Activated CD4-positive, alpha-beta T cell treated with anti-CD3 and anti-CD28 coated beads, Interleukin-2, amount 10 ng/mL, durations not matched to agents 24 days and 14 days (primary cell): ENCODE data around the gene ZBTB45. TPM values are rescaled to one million over a fixed set of nuclear protein-coding genes. Genes with fewer than 3 reads are reported as not detected.
A peak's percentile ranks its signal among the peaks of the same experiment; 100 is the strongest.
"Not testable (repeated sequence)": the region's sequence is repeated elsewhere in the genome, so short reads cannot be mapped to it uniquely, and the experiment has no call there.

Experiments used
- DNase-seq: peaks from one replicate; pipeline ENCODE4 v3.0.0; 2022
- H3K27ac Mint-ChIP-seq: one replicate; pipeline ENCODE4 v1.8.0; 2022; ENCODE audit warnings: mild to moderate bottlenecking, mixed read lengths
- H3K27me3 Mint-ChIP-seq: one replicate; pipeline ENCODE4 v1.8.0; 2022; ENCODE audit warnings: mixed read lengths
- H3K36me3 Mint-ChIP-seq: one replicate; pipeline ENCODE4 v1.8.0; 2022; ENCODE audit warnings: low read depth, mild to moderate bottlenecking, mixed read lengths
- H3K4me1 Mint-ChIP-seq: one replicate; pipeline ENCODE4 v1.8.0; 2021; ENCODE audit warnings: mixed read lengths
- H3K4me3 Mint-ChIP-seq: one replicate; pipeline ENCODE4 v1.8.0; 2022; ENCODE audit warnings: mild to moderate bottlenecking, moderate library complexity, mixed read lengths
- H3K9me3 Mint-ChIP-seq: one replicate; pipeline ENCODE4 v1.8.0; 2021; ENCODE audit warnings: mixed read lengths
- intact Hi-C: fragments of 100-400 bp; cut with micrococcal nuclease; formaldehyde crosslinking; loops from one replicate; pipeline ENCODE4 v1.15.1; 2023
- total RNA-seq: library from RNA; stranded (reverse); gene quantifications from 2 replicates; pipeline ENCODE4 v1.2.3, GENCODE V29; 2022

The ZBTB45 gene
- total RNA-seq, 1 donor from 2014 or later, result 17.5 TPM

DNA sequence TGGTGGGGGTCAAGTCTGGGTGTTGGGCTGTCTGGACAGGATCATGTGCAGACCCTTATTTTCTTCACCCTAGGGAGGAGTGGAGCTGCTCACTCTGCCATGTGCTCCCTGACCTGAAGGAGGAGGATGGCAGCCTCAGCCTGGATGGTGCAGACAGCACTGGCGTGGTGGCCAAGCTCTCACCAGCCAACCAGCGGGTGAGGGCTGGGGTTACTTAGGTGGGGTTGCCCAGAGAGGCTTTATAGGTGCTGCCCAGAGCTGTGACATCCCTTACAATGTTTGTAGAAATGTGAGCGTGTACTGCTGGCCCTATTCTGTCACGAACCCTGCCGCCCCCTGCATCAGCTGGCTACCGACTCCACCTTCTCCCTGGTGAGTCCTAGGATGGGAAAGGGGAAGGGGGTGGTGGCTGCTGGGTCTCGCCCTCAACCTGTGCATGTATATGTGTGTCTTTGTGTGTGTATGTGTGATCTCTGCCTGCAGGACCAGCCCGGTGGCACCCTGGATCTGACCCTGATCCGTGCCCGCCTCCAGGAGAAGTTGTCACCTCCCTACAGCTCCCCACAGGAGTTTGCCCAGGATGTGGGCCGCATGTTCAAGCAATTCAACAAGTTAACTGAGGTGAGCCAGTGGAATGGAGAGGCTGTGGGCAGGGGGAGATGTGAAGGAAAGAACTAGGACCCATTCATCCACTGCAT, 30.2 kb upstream of the ZBTB45 start:
- no peak overlapping the region for H3K4me3 Mint-ChIP-seq
- no peak for DNase-seq
- H3K27me3 Mint-ChIP-seq, result no peaks in the 10 kb centered on the region
- H3K36me3 Mint-ChIP-seq, result peaks cover 83% of the 10 kb centered on the region
- no peak overlapping the region for H3K27ac Mint-ChIP-seq
- intact Hi-C loops, result no loop called here
- H3K9me3 Mint-ChIP-seq, result no peaks in the 10 kb centered on the region
- peaks cover 41% of the 10 kb centered on the region for H3K4me1 Mint-ChIP-seq

DNA sequence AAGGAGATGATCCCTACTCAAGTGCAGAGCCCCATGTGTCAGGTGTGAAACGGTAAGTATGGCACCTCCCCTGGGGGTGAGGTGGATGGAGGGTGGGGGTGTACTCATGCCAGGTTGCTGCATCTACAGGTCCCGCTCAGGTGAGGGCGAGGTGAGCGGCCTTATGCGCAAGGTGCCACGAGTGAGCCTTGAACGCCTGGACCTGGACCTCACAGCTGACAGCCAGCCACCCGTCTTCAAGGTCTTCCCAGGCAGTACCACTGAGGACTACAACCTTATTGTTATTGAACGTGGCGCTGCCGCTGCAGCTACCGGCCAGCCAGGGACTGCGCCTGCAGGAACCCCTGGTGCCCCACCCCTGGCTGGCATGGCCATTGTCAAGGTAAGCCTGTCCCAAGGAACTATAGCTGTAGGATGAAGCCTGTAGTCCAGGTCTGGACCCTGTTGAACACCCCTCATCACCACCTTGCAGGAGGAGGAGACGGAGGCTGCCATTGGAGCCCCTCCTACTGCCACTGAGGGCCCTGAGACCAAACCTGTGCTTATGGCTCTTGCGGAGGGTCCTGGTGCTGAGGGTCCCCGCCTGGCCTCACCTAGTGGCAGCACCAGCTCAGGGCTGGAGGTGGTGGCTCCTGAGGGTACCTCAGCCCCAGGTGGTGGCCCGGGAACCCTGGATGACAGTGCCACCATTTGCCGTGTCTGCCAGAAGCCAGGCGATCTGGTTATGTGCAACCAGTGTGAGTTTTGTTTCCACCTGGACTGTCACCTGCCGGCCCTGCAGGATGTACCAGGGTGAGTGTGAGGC, 29.5 kb upstream of the ZBTB45 start:
- no peaks in the 10 kb centered on the region for H3K9me3 Mint-ChIP-seq
- H3K27me3 Mint-ChIP-seq, result no peaks in the 10 kb centered on the region
- no peak for DNase-seq
- H3K4me1 Mint-ChIP-seq, result peaks cover 36% of the 10 kb centered on the region
- H3K4me3 Mint-ChIP-seq, result no peak overlapping the region
- no peak overlapping the region for H3K27ac Mint-ChIP-seq
- H3K36me3 Mint-ChIP-seq, result peaks cover 79% of the 10 kb centered on the region
- intact Hi-C loops, result no loop called here

- Mint-ChIP-seq H3K36me3 (peaks cover 70% of the 10 kb centered on the region), H3K4me1 (peaks cover 35% of the 10 kb centered on the region), H3K27me3 (peaks cover 7% of the 10 kb centered on the region), H3K27ac (no peak overlapping the region), H3K4me3 (no peak overlapping the region), H3K9me3 (no peaks in the 10 kb centered on the region)
- intact Hi-C loops, result no loop called here
- DNase-seq, result no peak
Observed at GRCh38 chr19:58547323-58548312, 28.0 kb upstream of the ZBTB45 start.

GRCh38 chr19:58546019-58546530, 26.5 kb upstream of the ZBTB45 start:
- intact Hi-C loops, result no loop called here
- DNase-seq, result no peak
- Mint-ChIP-seq H3K36me3 (peaks cover 56% of the 10 kb centered on the region), H3K9me3 (no peaks in the 10 kb centered on the region), H3K4me1 (peaks cover 30% of the 10 kb centered on the region), H3K27me3 (peaks cover 12% of the 10 kb centered on the region), H3K4me3 (peak overlapping the region; percentile 94), H3K27ac (peak overlapping the region; percentile 74)

DNA sequence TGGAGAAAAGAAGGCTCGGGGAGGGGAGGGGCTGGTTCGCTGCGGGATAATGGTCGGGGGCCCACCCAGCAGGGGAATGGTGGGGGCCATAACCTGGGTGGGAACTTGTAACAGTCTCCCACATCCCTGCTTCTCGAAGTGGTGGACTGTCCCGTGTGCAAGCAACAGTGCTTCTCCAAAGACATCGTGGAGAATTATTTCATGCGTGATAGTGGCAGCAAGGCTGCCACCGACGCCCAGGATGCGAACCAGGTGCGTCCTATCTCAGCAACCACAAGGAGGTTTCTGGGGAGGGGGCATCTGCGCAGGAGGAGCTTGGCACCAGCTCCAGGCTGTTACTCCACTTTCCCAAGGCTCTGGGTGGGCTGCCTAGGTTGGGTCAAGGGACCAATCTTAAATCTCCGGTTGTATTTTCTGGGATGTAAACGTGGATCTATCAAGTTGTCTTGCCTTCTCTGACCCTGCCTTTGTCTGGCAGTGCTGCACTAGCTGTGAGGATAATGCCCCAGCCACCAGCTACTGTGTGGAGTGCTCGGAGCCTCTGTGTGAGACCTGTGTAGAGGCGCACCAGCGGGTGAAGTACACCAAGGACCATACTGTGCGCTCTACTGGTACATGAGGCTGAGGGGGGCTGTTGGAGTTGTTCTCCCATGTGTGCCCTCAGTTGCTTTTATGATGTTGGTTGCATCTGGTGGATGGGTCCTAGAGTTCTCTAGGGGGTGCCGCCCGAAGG, 25.8 kb upstream of the ZBTB45 start:
- peaks cover 13% of the 10 kb centered on the region for H3K27me3 Mint-ChIP-seq
- H3K9me3 Mint-ChIP-seq, result no peaks in the 10 kb centered on the region
- peaks cover 51% of the 10 kb centered on the region for H3K36me3 Mint-ChIP-seq
- H3K4me1 Mint-ChIP-seq, result peaks cover 29% of the 10 kb centered on the region
- H3K4me3 Mint-ChIP-seq, result peak overlapping the region; percentile 94
- intact Hi-C loops, result no loop called here
- H3K27ac Mint-ChIP-seq, result peak overlapping the region; percentile 74
- peak; percentile 67 for DNase-seq

DNA sequence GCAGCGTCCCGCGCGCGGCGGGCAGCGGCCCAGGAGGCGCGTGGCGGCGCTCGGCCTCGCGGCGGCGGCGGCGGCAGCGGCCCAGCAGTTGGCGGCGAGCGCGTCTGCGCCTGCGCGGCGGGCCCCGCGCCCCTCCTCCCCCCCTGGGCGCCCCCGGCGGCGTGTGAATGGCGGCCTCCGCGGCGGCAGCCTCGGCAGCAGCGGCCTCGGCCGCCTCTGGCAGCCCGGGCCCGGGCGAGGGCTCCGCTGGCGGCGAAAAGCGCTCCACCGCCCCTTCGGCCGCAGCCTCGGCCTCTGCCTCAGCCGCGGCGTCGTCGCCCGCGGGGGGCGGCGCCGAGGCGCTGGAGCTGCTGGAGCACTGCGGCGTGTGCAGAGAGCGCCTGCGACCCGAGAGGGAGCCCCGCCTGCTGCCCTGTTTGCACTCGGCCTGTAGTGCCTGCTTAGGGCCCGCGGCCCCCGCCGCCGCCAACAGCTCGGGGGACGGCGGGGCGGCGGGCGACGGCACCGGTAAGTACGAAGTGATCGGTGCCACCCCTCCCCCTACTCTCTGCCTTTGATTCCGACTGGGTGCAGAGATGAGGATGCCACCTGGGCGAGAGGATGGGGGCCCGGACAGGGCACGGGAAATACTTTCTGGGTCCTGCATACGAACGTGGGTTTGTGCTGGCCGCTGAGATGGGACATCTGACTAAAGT, 25.1 kb upstream of the ZBTB45 start:
- Mint-ChIP-seq H3K27ac (peak overlapping the region; percentile 99), H3K9me3 (no peaks in the 10 kb centered on the region), H3K36me3 (peaks cover 45% of the 10 kb centered on the region), H3K4me1 (peaks cover 27% of the 10 kb centered on the region), H3K4me3 (peak overlapping the region; percentile 94), H3K27me3 (peaks cover 17% of the 10 kb centered on the region)
- intact Hi-C loops, result loop anchor here (1.0 kb wide), 5 partner anchors 11 to 45 kb away; partner anchors contain the start of genes CHMP2A, MZF1 and ZBTB45
- no peak for DNase-seq

- DNase-seq, result peak; percentile 100
- Mint-ChIP-seq H3K4me3 (peak within 1 kb of the TSS; percentile 94), H3K9me3 (no peaks in the 10 kb centered on the region), H3K4me1 (peaks cover 29% of the 10 kb centered on the region), H3K27ac (peak within 1 kb of the TSS; percentile 99), H3K36me3 (peaks cover 40% of the 10 kb centered on the region), H3K27me3 (peaks cover 23% of the 10 kb centered on the region)
- intact Hi-C loops, result loop anchor here (1.0 kb wide), 5 partner anchors 11 to 45 kb away; partner anchors contain the start of genes CHMP2A, MZF1 and ZBTB45
Observed at GRCh38 chr19:58543826-58544590, 24.4 kb upstream of the ZBTB45 start, which contains the start of gene TRIM28. Gene TRIM28 (plus strand): TSS chr19:58544064. CDS start chr19:58544758, 694 bp downstream.

DNA sequence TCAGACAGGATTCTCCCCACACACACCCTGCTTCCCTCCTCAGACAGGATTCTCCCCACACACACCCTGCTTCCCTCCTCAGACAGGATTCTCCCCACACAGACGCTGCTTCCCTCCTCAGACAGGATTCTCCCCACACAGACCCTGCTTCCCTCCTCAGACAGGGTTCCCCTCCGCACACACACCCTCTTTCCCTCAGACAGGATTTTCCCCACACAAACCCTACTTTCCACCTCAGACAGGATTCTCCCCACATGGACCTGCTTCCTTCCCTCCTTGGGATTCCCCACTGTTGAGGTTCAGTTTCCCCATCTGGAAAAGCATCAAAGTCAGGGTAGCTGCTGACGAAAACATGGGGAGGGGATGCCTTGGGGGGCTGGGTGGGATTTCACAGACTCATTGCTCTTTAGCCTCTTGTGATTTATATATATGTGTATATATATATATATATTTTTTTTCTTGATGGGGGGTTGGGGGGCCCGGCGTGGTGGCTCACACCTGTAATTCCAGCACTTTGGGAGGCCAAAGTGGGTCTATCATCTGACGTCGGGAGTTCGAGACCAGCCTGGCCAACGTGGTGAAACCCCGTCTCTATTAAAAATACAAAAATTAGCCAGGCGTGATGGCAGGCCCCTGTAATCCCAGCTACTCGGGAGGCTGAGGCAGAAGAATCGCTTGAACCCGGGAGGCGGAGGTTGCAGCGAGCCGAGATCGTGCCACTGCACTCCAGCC, 23.2 kb upstream of the ZBTB45 start:
- H3K27me3 Mint-ChIP-seq, result peaks cover 25% of the 10 kb centered on the region
- peak overlapping the region; percentile 39 for H3K27ac Mint-ChIP-seq
- H3K36me3 Mint-ChIP-seq, result peaks cover 30% of the 10 kb centered on the region
- DNase-seq, intact Hi-C loops, H3K9me3 Mint-ChIP-seq: not testable (repeated sequence)
- peaks cover 30% of the 10 kb centered on the region for H3K4me1 Mint-ChIP-seq
- peak overlapping the region; percentile 12 for H3K4me3 Mint-ChIP-seq

DNA sequence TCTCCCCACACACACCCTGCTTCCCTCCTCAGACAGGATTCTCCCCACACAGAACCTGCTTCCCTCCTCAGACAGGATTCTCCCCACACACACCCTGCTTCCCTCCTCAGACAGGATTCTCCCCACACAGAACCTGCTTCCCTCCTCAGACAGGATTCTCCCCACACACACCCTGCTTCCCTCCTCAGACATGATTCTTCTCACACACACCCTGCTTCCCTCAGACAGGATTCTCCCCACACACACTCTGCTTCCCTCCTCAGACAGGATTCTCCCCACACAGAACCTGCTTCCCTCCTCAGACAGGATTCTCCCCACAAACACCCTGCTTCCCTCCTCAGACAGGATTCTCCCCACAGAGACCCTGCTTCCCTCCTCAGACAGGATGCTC, 19.6 kb upstream of the ZBTB45 start:
- peaks cover 25% of the 10 kb centered on the region for H3K27me3 Mint-ChIP-seq
- DNase-seq, H3K36me3 Mint-ChIP-seq, H3K9me3 Mint-ChIP-seq, intact Hi-C loops: not testable (repeated sequence)
- H3K4me3 Mint-ChIP-seq, result peak overlapping the region; percentile 30
- H3K4me1 Mint-ChIP-seq, result peaks cover 18% of the 10 kb centered on the region
- peak overlapping the region; percentile 20 for H3K27ac Mint-ChIP-seq

GRCh38 chr19:58538257-58539168, 18.9 kb upstream of the ZBTB45 start:
- intact Hi-C loops, result no loop called here
- Mint-ChIP-seq H3K4me1 (peaks cover 13% of the 10 kb centered on the region), H3K9me3 (no peaks in the 10 kb centered on the region), H3K36me3 (no peaks in the 10 kb centered on the region), H3K4me3 (peak overlapping the region; percentile 79), H3K27me3 (peaks cover 20% of the 10 kb centered on the region), H3K27ac (peak overlapping the region; percentile 41)
- peak; percentile 81 for DNase-seq
